GM23248 (cell line): ENCODE measurements around the gene POU3F3. TPM values are rescaled to one million over a fixed set of nuclear protein-coding genes. Genes with fewer than 3 reads are reported as not detected.
A peak's percentile ranks its signal among the peaks of the same experiment; 100 is the strongest.

Experiments
- DNase-seq: peaks from one replicate; pipeline ENCODE4 v3.0.0-alpha.2; 2015
- H2AFZ ChIP-seq: fragments of 200-600 bp; sonication (generic); 2 replicates; pipeline ENCODE4 v1.6.1; 2016; ENCODE audit warnings: antibody characterized with exemption
- H3F3A ChIP-seq: fragments of 200-600 bp; sonication (generic); 2 replicates; pipeline ENCODE4 v1.6.1; 2016; ENCODE audit warnings: mild to moderate bottlenecking, antibody characterized with exemption, mixed run types; ENCODE audit not compliant: insufficient read depth
- H3K27ac ChIP-seq: fragments of 200-600 bp; sonication (generic); 2 replicates; pipeline ENCODE4 v1.5.1; 2016; ENCODE audit warnings: mild to moderate bottlenecking
- H3K27me3 ChIP-seq: fragments of 200-600 bp; sonication (generic); replicated peaks from 2 replicates; pipeline ENCODE4 v1.6.1; 2016; ENCODE audit warnings: mild to moderate bottlenecking; ENCODE audit not compliant: insufficient read depth
- H3K36me3 ChIP-seq: fragments of 200-600 bp; sonication (generic); 2 replicates; pipeline ENCODE4 v1.6.1; 2016; ENCODE audit warnings: low read depth, mild to moderate bottlenecking
- H3K4me1 ChIP-seq: fragments of 200-600 bp; sonication (generic); 2 replicates; pipeline ENCODE4 v1.6.1; 2016; ENCODE audit warnings: mild to moderate bottlenecking; ENCODE audit not compliant: insufficient read depth
- H3K4me2 ChIP-seq: fragments of 200-600 bp; sonication (generic); one replicate; pipeline ENCODE4 v1.6.1; 2016; ENCODE audit warnings: mild to moderate bottlenecking; ENCODE audit not compliant: unreplicated experiment
- H3K4me3 ChIP-seq: fragments of 200-600 bp; sonication (generic); 2 replicates; pipeline ENCODE4 v1.5.1; 2016; ENCODE audit warnings: mild to moderate bottlenecking
- H3K79me2 ChIP-seq: fragments of 200-600 bp; sonication (generic); 2 replicates; pipeline ENCODE4 v1.6.1; 2016; ENCODE audit warnings: mild to moderate bottlenecking; ENCODE audit not compliant: insufficient read depth
- H3K9ac ChIP-seq: fragments of 200-600 bp; sonication (generic); 2 replicates; pipeline ENCODE4 v1.6.1; 2016; ENCODE audit warnings: mild to moderate bottlenecking
- H3K9me2 ChIP-seq: fragments of 200-600 bp; sonication (generic); 2 replicates; pipeline ENCODE4 v1.6.1; 2016; ENCODE audit warnings: mixed run types, mild to moderate bottlenecking, moderate library complexity; ENCODE audit not compliant: insufficient read depth
- H3K9me3 ChIP-seq: fragments of 200-600 bp; sonication (generic); one replicate; pipeline ENCODE4 v1.6.1; 2017; ENCODE audit warnings: low read depth
- H4K20me1 ChIP-seq: fragments of 200-600 bp; sonication (generic); 2 replicates; pipeline ENCODE4 v1.6.0; 2016; ENCODE audit not compliant: insufficient read depth
- EZH2 ChIP-seq: fragments of 200-600 bp; sonication (generic); IDR thresholded peaks from 2 replicates; pipeline ENCODE4 v1.6.1; 2018; ENCODE audit warnings: antibody characterized with exemption, mild to moderate bottlenecking; ENCODE audit not compliant: insufficient read depth, poor library complexity, severe bottlenecking
- EZH2phosphoT487 ChIP-seq: fragments of 200-600 bp; sonication (generic); IDR thresholded peaks from 2 replicates; pipeline ENCODE4 v1.6.1; 2018; ENCODE audit warnings: antibody characterized with exemption, moderate library complexity, mild to moderate bottlenecking, low read depth; ENCODE audit not compliant: insufficient read depth
- WGBS, 2 experiments: methylation state at CpG; one replicate each; pipeline ENCODE4 v1.1.6; 2015 to 2017; ENCODE audit warnings: low lambda C conversion rate in 2 of 2, low coverage in 1 of 2; ENCODE audit errors: missing lambda C conversion rate in 2 of 2; 5-methylcytosine and 5-hydroxymethylcytosine counted together
- in situ Hi-C: fragments of 300-500 bp; cut with MboI; formaldehyde crosslinking; loops from 2 replicates; pipeline ENCODE4 v1.15.0; 2020
- polyA plus RNA-seq: library from polyadenylated mRNA; unstranded; fragments of >200 nt; fragmentation: Nextera tagmentation; extraction: Ambion mirVana; gene quantifications from 2 replicates; pipeline ENCODE4 v1.2.1, GENCODE V29; 2016
- total RNA-seq: library from RNA; depleted of rRNA; stranded (reverse); fragments of >200 nt; shearing (Covaris generic); gene quantifications from 2 replicates; pipeline ENCODE4 v1.2.3, GENCODE V29; 2014; rRNA removed

Gene POU3F3
- total RNA-seq = not detected in 2 replicates
- not detected in 2 replicates for polyA plus RNA-seq

- DNase-seq = peak; percentile 24
These were observed at the start of gene POU3F3 for GRCh38 chr2:104853534-104854497. TSS of gene POU3F3 (plus strand) at chr2:104854115. CDS start at chr2:104855511, 1,396 bp downstream.

GRCh38 chr2:104804148-104804890 is 49.6 kb upstream of the POU3F3 start:
- Histone ChIP-seq H2AFZ (no peak overlapping the region), H3K9ac (no peak overlapping the region), H4K20me1 (no peaks in the 10 kb centered on the region), H3K79me2 (no peaks in the 10 kb centered on the region), H3K4me3 (no peak overlapping the region), H3K36me3 (no peaks in the 10 kb centered on the region), H3K9me3 (no peaks in the 10 kb centered on the region), H3K27ac (no peak overlapping the region), H3K27me3 (no peaks in the 10 kb centered on the region), H3K4me2 (no peak overlapping the region), H3K9me2 (no peaks in the 10 kb centered on the region), H3F3A (no peaks in the 10 kb centered on the region), H3K4me1 (no peaks in the 10 kb centered on the region)
- TF ChIP-seq EZH2phosphoT487 = no peak
- no peak for TF ChIP-seq EZH2
- no peak for DNase-seq
- WGBS, 2 experiments = 57 to 59% methylated on average over 6 of the region's 6 CpGs
- in situ Hi-C loops = no loop called here

More at GRCh38 chr2:104853534-104854497, at the start of gene POU3F3:
- Histone ChIP-seq H3K9me3 (no peaks in the 10 kb centered on the region), H3K36me3 (no peaks in the 10 kb centered on the region), H3K4me1 (no peaks in the 10 kb centered on the region), H3K27ac (no peak within 1 kb of the TSS), H3F3A (no peaks in the 10 kb centered on the region), H3K27me3 (peaks cover 58% of the 10 kb centered on the region), H3K9me2 (no peaks in the 10 kb centered on the region), H3K9ac (no peak within 1 kb of the TSS), H3K4me3 (peak within 1 kb of the TSS; percentile 43; the same call in 1 of the 2 replicates), H3K4me2 (peak within 1 kb of the TSS; percentile 53), H3K79me2 (no peaks in the 10 kb centered on the region), H4K20me1 (no peaks in the 10 kb centered on the region), H2AFZ (peak within 1 kb of the TSS; percentile 41; the same call in 1 of the 2 replicates)
- no peak for TF ChIP-seq EZH2phosphoT487
- no peak for TF ChIP-seq EZH2
- 3 to 4% methylated on average over 39 to 65 of the region's 65 CpGs for WGBS, 2 experiments
- in situ Hi-C loops = loop anchor here (25.0 kb wide), 1 partner anchor 1692 kb away; no protein-coding TSS in a partner anchor

- no peaks in the 10 kb centered on the region for H3K4me1 ChIP-seq
- no peaks in the 10 kb centered on the region for H3K27me3 ChIP-seq
- no peak overlapping the region for H3K4me2 ChIP-seq
- WGBS, 2 experiments = 31 to 43% methylated on average over 1 of the region's 1 CpG
- H3K9me3 ChIP-seq = no peaks in the 10 kb centered on the region
- H3K36me3 ChIP-seq = no peaks in the 10 kb centered on the region
- H4K20me1 ChIP-seq = no peaks in the 10 kb centered on the region
- in situ Hi-C loops = no loop called here
- no peak overlapping the region for H2AFZ ChIP-seq
- H3K9me2 ChIP-seq = no peaks in the 10 kb centered on the region
- TF ChIP-seq EZH2 = no peak
- TF ChIP-seq EZH2phosphoT487 = no peak
- H3F3A ChIP-seq = no peaks in the 10 kb centered on the region
- H3K9ac ChIP-seq = no peak overlapping the region
- no peaks in the 10 kb centered on the region for H3K79me2 ChIP-seq
- no peak for DNase-seq
- H3K27ac ChIP-seq = no peak overlapping the region
- no peak overlapping the region for H3K4me3 ChIP-seq
These were observed 41.6 kb upstream of the POU3F3 start for GRCh38 chr2:104812286-104812685.

GRCh38 chr2:104816143-104816542 is 37.8 kb upstream of the POU3F3 start:
- Histone ChIP-seq H3K27me3 (no peaks in the 10 kb centered on the region), H3K4me2 (no peak overlapping the region), H3F3A (no peaks in the 10 kb centered on the region), H4K20me1 (no peaks in the 10 kb centered on the region), H3K36me3 (no peaks in the 10 kb centered on the region), H3K27ac (no peak overlapping the region), H3K9ac (no peak overlapping the region), H3K79me2 (no peaks in the 10 kb centered on the region), H3K4me1 (no peaks in the 10 kb centered on the region), H3K9me2 (no peaks in the 10 kb centered on the region), H3K4me3 (no peak overlapping the region), H2AFZ (no peak overlapping the region), H3K9me3 (no peaks in the 10 kb centered on the region)
- in situ Hi-C loops = no loop called here
- TF ChIP-seq EZH2phosphoT487 (no peak), EZH2 (no peak)
- 66 to 71% methylated on average over 5 of the region's 5 CpGs for WGBS, 2 experiments
- DNase-seq = no peak
